Posterior cingulate gyrus (tissue), 11 donors: ENCODE results near the gene ZSWIM8.
A peak's percentile ranks its signal among the peaks of the same experiment; 100 is the strongest.

Experiments used
- DNase-seq, 10 donors: peaks; one replicate each; pipeline versions ENCODE4 v3.0.0 to v3.0.0-alpha.2; 2020 to 2021; ENCODE audit warnings: mixed read lengths in 3 of 10
- intact Hi-C: fragments of 100-400 bp; cut with DNase I; formaldehyde crosslinking; loops from one replicate; pipeline ENCODE4 v1.15.1; 2023

The ZSWIM8 gene

DNA sequence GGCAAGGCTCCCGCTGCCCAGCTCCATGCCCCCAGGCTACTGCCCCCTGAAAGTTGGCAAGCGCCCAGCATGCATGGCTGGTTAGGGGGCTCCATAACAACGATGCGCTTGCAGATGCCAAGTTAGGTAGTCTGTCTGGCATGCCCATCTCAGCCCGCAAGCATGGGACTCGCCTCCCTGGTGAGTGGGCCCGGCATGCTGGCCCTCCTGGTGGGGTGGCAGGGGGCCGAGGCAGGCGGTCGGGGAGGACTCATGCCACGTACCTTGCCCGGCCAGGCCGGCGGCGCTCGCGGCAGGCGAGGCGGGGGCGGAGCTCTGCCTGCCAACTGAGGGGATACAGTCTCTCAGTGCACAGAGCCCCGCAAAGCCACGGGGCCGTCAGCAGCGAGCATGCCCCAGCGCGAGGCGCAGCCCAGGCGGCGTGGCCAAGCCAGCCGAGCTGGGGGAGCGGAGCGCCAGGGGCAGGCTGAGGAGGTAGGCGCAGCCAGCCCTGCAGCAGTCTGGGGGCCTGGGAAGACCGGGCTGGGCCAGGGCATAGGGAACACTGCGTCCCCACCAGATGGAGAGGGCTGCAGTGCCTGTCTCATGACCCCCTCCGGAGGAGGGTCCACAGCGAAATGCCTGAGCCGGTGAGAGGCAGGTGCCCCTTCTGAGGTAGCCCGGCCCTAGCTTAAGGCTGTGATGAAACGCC lies 54.0 kb downstream of the ZSWIM8 start:
- intact Hi-C loops = no loop called here
- DNase-seq = peak in 1 of 10 donors; percentile 83

DNA sequence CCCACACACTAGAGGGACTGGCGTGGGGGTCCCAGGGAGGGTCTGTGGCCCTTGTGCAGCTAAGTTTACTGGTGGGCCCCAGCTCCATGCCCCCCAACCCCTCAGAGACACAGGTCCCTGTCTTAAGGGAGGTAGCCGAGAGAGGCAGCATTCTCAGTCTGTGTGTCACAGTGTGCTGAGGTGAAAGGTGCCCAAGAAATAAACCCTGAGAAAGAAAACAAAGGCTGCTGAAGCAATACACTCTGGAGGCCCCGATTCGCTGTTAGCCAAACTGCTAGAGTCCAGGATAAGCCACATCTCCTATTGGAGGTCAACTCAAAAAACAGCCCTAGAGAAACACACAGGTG lies 54.6 kb downstream of the ZSWIM8 start:
- intact Hi-C loops = no loop called here
- DNase-seq = peak in 1 of 10 donors; percentile 47

DNA sequence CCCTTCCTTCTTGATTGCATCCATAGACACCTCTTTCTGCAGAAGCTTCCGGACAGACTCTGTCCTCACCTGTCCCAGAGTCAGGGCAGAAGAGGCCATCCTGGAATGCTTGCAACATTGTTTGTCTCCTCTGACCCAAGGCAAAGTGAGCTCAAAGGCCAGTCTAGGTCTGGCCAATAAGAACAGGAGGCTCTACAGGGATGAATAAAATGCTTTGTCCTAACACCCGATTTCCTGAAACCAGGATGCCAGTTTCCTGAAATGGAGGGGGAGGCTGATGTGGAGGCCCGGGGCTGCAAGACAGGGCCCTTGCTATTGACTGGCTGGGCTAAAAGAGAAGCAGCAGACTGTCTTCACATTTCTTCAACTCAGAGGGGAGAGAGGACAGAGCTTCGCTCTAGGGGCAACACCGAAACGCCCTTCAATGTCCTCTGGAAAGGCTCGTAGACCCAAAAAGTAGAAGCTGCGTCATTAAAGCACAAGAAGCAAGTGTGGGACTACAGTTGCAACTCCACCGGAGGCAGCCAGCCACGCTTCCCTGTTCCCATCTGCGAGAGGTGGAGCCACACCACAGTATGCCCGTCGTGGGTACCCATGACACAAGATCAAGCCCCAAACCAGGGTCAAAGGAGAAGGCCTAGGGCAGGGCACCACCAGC lies 55.1 kb downstream of the ZSWIM8 start:
- intact Hi-C loops = no loop called here
- DNase-seq = peak in 1 of 10 donors; percentile 87

DNA sequence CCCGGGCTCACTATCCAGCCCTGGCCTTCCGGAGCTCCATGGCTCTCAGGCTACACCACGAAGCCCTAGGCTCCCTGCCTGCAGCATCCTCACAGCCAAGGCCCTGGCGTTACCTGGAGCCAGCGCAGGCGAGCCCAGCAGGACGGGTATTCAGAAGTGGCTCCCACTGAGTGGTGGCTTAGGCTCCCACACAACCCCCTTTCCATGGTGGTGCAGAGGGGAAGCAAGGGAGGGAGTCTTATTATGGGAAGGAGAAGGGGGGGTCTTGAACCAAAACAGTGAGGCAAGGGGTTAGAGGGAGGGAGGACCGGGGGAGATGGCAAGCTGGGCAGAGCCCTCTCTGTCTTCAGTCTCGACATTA lies 55.6 kb downstream of the ZSWIM8 start:
- intact Hi-C loops = no loop called here
- peak in 1 of 10 donors; percentile 21 for DNase-seq

DNA sequence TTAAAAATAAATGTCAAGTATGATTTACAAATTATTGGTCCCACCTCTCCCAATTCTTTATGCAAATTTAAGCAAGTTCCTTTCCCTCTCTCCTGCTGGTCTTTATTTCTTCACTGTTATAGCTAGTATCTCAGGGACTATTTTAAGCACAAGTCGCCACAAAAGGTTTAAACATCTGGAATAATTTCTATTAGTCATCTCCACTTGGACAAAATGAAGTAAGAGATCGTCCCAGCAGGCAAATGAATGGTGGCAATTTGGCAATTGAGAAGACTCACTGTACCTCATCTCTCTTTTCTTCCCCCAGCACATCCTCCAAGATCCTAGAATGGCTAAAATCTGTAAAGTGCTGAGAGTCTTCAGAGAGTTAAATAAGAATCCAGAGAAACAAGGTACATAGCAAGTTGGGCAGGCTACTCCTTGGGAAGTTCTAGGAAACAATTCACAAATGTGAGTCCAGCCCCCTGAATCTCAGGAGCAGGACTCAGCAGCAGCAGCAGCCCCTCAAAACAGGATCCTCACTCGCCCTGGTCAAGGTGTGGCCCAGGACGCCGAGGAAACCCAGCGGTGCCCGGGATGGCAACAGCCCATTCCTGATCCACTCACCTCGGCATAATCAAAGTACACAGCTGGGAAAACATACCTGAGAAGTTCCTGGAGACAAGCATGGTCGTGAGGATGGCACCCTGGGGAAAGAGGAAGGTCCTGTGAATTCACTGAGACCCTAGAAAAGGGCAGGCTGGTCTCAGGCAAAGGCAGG lies 56.3 kb downstream of the ZSWIM8 start:
- intact Hi-C loops = no loop called here
- peak in 2 of 10 donors; percentile 64 to 66 for DNase-seq

DNA sequence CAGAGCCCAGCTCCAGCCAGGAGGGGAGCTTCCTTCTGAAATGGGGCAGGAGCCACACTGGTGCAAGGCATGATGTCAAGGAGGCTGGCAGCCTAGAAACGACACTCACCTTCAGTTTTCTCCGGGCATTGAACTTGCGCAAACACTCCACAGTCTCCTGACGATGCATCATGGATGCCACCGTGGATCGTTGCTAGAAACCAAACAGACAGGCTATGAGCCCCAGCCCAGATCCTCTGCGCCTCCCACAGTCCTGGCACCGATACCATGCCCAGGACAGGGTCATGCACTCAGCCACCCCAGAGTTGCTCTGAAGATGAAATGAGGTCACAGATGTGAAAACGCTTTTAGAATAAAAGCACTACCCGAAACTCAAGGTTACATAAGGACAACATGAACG lies 56.9 kb downstream of the ZSWIM8 start:
- intact Hi-C loops = no loop called here

DNA sequence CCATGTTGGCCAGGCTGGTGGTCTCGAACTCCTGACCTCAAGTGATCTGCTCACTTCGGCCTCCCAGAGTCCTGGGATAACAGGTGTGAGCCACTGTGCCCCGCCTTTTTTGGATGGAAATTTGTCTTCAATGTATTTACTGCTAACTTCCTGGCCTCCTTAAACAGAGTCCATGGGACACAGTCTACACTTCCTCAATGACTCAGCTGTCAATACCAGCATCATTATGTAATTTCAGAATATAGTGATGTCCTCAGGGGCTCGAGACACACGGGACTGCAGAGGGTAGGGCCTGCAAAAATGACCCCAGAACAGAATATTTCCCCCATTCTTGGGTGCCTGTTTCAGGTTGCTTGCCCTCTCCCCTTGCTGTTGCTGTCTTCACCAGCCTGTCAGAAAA lies 57.9 kb downstream of the ZSWIM8 start:
- no peak for DNase-seq
- intact Hi-C loops = no loop called here

More for the DNA sequence above, 56.9 kb downstream of the ZSWIM8 start:
- peak in 2 of 10 donors; percentile 50 to 56 for DNase-seq

DNA sequence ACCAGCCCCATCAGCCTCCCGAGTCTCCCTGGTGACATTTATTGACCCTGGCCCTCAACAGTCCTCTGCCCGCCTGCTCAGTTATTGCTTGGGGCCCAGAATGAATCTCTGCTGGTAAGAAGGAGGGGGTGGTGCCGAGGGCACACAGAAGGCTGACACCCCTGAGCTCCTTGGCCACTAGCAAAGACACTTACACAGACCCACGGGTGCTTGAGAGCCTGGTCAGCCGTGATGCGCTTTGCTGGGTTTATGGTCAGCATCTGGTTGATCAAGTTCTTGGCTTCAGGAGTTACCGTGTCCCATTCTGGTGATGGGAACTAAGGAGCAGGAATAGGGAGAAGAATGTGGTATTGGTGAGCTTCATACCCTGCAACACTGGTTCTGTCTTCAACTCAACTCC lies 61.6 kb downstream of the ZSWIM8 start:
- intact Hi-C loops = no loop called here
- DNase-seq = peak in 2 of 10 donors; percentile 29 to 34

DNA sequence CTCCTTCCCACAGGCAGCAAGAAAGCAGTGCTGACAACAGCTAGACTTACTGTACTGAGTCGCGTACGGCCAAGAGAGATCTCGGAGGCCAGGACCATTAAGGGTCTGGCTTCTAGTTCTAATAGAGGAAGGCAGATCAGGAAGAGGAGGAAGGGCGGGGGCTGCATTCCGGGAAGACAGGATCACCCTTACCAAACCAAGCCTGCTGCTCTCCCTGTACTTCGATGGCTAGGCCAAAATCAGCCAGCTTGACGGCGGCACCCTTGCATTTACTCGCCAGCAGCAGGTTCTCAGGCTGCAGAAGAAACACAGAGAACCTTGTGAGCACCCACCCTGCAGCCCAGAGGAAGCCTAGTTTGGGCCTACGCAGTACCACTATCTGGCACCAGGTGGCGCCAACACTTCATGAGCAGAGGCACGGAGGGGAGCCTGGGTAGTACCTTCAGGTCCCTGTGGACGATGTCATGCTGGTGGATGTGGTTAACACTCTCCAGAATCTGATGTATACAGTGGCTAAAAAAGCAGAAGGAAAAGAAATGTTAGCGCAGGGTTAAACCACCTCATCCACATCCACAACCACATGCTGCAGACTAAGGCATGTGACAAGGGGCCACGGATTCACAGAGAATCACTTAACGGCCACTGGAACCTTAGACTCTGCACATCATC lies 63.5 kb downstream of the ZSWIM8 start:
- DNase-seq = peak; percentile 68 to 97 (median 87)
- intact Hi-C loops = loop anchor here (1.0 kb wide), 1 partner anchor 30 kb away; no protein-coding TSS in a partner anchor

DNA sequence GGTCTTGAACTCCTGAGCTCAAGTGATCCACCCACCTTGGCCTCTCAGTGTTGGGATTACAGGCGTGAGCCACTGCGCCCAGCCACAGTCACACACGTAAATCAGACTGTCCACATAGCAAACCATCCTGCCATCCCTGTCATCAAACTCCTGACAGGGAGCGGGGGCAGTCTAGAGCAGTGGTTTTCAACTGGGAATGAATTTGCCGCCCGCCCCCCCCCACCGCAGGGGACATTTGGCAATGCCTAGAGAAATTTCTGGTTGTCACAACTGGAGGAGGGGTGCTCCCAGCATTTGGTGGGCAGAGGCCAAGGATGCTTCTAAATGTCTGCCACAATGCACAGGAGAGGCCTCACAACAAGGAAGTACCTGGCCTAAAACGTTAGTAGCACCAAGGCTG lies 64.8 kb downstream of the ZSWIM8 start:
- peak in 3 of 10 donors; percentile 44 to 60 (median 48) for DNase-seq
- intact Hi-C loops = no loop called here

DNA sequence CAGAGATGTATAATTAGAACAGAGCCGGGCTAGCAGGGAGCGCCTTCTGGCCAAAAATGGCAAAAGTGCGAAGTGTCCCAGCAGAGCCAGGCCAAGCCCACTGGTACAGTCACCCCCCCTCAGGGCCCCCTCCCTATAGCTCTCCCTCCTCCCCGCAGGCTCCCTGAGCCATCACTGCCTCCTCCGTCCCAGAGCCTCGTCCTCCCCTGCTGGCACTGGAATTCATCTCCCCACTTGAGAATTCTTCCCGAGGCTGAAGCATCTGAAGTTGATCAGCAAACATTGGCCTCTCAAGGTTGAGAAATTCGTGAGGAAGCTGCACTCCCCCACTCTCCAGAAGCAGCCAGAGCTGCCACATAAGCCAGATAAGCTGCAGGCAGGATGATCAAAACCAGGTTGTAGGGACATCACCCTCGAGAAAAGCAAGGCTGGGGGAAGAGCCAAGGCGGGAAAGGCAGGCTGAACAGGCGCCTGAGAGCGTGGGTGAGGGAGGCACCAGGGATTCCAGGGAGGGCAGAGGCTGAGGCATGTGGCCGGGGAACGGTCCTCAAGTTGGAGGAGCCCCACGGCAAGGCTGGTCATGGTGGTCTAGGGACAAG lies 65.6 kb downstream of the ZSWIM8 start:
- intact Hi-C loops = no loop called here
- peak in 3 of 10 donors; percentile 69 to 84 (median 81) for DNase-seq
